GM18951 (cell line): ENCODE measurements around the gene NPHP4.
"Not testable (repeated sequence)": the region's sequence is repeated elsewhere in the genome, so short reads cannot be mapped to it uniquely, and the experiment has no call there.

Source experiments
- POLR2A ChIP-seq: IDR thresholded peaks from 4 replicates; pipeline ENCODE4 v1.6.1; 2011; ENCODE audit warnings: mild to moderate bottlenecking; ENCODE audit not compliant: insufficient read length, insufficient read depth; ENCODE audit errors: extremely low read depth
- in situ Hi-C: fragments of 300-500 bp; cut with MboI; formaldehyde crosslinking; loops from one replicate; pipeline ENCODE4 v1.12.0; 2022; ENCODE audit warnings: low sequenced_read_pairs, mixed read lengths, inconsistent platforms; ENCODE audit not compliant: unreplicated experiment

The NPHP4 gene

DNA sequence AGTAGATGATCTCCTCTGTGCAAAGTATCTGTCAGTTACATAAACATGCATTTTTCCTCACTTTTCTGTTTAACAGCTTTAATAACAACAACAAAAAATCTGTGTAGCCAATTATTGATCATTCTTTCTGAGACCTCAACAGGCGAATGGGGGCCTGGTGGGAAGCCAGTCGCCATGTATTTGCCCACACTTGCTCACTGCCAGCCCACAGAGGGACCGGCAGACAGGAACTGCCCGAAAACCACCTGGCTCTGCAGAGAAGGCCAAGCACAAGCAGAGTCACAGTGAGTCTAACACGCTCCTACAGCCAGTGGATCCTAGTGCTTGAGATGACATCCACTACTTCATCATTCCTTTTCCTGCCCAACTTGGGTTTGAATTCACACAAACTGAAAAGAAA is 56.1 kb downstream of the NPHP4 start:
- TF ChIP-seq POLR2A, result no peak
- in situ Hi-C loops, result no loop called here

DNA sequence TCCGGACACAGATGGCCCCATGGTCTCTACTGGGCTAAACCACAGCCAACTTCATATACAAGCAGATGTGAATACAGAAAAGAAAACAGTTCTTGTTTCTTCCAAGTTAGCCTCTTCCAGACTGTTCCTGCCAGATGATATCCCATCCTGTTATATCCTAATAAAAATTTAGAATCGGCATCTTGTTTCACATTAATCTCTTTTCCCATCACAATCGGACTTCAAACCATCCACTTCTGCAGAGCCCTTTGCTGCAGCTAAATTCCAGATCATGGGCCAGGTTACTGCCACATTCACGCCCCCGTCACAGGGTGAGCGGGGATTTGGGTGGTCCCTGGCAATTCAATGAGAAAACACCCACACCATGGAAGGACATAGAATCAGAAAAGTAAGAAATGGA is 57.2 kb downstream of the NPHP4 start:
- in situ Hi-C loops, result no loop called here
- no peak for TF ChIP-seq POLR2A

DNA sequence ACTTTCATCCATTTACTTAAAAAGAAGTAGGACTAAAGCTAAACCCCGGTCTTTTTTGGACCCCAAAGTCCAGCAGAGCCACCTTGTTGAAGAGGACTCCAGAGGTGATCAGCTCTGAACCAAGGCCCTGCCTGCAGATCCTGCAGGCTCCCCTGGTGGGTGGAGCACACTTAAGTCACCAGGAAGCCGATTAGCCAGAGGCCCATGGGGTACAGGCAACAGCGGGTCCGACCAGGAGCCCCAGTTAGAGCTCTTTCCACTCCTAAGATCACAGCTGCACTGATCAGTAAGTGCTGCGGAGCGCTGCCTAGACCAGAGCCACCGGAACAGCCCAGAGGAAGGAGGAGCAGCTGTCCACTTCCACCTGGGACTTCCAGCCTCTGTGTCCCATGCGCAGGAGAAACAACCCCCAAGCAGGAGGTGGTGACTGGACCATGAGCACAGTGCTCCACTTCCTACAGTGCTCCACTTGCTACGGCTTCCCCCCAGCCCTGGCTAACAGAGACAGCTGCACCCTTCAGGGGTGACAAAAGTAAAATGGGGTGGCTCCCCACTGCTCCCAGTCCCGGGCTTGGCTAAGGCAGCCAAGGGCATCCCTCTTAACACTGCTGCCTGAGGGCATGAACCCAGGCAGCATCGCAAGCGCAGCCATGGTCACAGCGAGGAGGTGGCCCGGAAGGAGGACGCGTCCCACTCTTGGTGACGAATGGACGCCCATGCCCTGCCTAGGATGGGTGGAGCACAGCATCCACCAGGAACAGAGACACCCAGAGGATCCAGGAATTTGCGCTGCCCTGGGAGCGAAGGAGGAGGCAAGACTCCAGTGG is 58.0 kb downstream of the NPHP4 start:
- in situ Hi-C loops, result no loop called here
- TF ChIP-seq POLR2A, result no peak

DNA sequence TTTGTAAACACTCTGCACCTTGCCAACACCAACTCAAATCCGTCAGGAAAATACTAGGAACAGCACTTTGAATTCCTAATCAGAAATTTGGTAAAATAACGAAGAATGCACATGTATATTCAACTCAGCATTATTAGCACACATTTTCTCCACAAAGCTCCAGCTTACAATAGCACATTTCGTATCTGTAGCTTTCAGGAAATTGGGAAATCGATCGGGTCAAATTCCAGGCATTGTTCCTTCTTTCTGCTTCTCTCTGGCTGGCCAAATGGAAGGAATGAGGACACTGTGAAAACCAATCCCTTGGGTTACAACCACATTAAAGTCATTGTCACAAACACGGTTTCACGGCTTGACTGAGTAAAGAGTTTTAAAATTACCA is 58.6 kb downstream of the NPHP4 start:
- no peak for TF ChIP-seq POLR2A
- in situ Hi-C loops, result no loop called here

DNA sequence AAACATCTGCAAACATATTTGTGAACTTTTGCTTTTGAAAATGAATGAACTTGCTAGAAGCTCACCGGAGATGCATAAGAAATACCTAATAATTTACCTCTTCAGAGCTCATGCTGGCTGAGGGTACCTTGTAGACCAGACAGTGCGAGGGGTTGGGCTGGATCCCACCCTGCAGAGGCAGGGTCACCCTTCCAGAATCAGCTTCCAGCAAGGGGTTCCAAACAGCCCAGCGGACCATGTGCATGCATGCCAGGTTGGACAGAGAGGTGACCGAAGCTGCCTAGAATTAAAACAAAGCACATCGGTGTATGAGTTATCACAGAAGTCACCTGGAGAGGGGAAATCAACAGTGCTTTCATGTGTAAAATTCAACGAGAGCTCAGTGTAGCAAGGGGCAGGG is 59.2 kb downstream of the NPHP4 start:
- TF ChIP-seq POLR2A, result no peak
- in situ Hi-C loops, result no loop called here

DNA sequence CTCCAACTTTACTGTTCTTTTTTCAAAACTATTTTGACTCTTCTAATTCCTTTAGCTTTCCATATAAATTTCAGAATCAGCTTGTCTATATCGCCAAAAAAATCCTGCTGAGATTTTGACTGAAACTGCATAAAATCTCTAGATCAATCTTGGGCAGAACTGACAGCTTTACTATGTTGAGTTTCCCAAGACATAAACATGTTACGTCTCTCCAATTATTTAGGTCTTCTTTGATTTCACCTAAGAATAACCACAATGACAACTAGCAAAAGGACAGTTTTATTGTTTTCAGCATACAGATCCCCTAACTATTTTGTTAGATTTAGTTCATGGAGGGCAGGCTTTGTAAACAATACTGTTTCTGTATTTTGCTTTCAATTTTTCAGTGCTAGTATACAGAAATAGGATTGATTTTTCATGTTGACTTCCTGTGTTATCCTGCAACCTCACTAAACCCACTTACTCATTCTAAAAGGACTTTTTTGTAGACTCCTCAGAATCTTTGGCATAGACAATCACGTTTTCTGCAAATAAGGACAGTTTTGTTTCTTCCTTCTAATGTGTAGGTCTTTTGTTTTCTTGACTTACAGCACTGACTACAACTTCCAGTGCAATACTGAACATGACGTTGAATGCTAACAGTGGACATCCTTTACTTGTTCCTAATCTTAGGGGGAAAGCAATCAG is 63.4 kb downstream of the NPHP4 start:
- TF ChIP-seq POLR2A, result no peak
- in situ Hi-C loops, result no loop called here

DNA sequence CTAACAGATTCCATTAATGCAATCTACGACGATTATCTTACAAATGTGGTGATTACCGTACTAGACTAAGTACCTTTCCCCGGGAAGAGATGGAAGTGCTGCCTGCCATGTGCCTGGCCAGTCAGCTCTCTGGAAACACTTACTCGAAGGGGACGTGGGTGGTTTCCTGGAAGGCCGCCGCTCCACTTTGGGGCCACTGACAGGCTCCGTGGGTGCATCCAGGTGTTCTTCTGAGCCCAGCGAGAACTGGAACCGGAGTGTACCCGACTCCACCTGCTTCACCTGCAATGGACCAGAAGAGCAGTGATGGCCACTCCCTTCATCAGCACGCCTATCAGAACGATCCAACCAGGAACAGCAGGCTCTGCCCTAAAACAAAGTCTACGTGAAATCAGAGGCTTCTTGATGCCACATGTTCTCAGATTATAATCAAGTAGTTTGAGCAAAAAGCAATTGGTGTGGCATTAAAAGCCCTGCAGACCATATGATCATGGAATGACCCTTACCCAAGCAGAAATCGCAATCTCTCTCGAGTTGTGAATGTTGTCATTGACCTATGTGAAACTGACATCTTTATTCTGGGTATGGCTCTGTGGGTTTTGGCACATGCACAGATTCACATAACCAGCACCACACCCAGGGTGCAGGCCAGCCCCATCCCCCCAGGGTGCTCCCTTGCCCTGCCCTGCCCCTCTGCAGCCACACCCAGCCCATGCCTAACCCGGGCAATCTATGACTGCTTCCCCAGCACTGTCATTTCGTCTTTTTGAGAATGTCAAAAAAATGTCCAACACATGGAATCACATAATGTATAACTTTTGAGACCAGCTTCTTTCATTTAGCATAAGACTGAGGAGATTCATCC is 64.5 kb downstream of the NPHP4 start:
- TF ChIP-seq POLR2A, result no peak

DNA sequence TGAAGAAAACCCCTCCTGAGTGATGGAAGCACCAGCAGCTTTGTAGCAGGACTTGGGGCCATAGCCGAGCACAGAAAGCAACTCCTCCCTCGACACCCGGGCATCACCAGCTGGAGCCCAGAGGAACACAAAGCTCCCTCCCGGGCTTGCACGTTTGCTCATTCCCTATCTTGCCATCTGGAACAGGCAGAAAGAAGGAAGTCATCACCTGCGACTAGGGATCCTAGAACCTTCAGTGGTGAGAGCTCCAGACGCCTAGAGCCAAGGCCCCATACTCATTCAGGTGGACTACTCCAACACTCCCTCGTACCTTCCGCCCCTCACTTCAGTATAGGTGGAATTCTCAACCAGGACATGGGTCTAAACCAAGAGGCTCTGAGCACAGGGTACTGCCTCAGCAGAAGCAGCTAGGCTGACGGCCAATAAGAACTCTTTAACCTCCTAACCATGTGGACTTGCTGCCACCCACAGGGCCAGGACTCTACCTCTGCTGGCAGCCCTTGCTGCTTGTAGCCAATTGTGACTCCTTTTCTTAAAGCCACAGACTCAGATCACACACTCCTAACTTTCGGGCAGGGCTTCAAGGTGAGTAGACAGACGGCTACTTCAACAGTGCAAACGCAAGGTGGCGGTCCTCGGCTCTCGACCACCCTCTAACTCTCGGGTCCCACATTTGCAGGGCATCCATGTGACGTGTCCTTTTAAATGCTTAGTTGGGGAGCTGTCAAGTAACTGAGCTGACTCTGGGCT is 65.4 kb downstream of the NPHP4 start:
- no peak for TF ChIP-seq POLR2A
- in situ Hi-C loops, result no loop called here

More for the DNA sequence above, 64.5 kb downstream of the NPHP4 start:
- in situ Hi-C loops, result no loop called here

DNA sequence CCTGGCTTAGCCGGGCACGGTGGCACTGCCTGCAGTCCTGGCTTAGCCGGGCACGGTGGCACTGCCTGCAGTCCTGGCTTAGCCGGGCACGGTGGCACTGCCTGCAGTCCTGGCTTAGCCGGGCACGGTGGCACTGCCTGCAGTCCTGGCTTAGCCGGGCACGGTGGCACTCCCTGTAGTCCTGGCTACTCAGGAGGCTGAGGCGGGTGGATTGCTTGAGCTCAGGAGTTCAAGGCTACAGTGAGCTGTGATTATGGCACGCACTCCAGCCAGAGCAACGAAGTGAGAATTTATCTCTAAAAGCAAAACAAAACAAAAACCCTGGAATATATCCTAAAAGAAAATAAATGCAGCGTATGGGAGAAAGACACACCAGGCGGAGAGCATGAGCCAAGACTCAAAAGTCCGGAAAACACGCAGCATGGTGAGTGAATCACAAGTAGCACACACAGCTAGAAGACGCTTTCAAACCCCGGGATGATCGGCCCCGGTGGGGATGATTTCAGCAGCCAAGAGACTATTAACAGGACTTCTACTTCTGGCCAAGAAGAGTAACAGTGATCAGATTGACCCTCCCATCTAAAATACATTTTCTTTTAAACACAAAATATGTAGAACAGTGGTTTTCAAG is 69.4 kb downstream of the NPHP4 start:
- in situ Hi-C loops, result not testable (repeated sequence)

DNA sequence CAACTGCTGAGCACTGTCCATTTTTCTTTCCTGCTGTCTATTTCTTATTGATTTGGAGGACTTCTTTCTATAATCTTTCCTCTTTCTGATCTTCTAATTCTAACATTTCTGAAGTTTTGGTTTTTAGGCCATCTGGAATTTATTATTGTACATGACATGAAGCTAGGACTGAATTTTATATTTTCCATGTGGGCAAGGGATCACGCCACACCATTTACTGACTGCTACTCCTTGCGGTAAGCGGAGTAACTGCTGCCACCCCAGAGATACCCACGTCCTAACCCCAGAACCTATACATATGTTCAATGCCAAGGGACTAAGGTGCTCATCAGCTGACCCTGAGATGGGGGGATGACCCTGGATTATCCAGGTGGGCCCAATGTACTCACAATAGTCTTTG is 70.6 kb downstream of the NPHP4 start:
- TF ChIP-seq POLR2A, result no peak

DNA sequence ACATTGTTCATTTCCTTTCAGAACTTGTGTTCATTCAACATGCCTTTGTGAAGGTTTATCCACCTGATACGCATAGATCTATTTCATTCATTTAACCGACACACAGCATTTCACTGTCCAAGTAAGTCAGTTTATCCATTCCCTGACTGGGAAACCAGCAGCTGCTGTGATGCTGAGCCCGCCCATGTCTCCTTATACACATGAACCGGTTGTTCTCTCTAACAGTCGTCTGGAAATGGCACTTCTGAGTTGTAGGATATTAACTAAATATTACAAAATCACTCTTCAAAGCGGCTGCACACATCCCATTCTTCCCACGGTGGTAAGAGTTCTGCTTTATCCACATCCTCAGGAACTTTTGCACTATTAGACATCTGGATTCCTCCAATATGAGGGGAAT is 71.1 kb downstream of the NPHP4 start:
- in situ Hi-C loops, result no loop called here
- TF ChIP-seq POLR2A, result no peak

More for the DNA sequence above, 70.6 kb downstream of the NPHP4 start:
- in situ Hi-C loops, result no loop called here

DNA sequence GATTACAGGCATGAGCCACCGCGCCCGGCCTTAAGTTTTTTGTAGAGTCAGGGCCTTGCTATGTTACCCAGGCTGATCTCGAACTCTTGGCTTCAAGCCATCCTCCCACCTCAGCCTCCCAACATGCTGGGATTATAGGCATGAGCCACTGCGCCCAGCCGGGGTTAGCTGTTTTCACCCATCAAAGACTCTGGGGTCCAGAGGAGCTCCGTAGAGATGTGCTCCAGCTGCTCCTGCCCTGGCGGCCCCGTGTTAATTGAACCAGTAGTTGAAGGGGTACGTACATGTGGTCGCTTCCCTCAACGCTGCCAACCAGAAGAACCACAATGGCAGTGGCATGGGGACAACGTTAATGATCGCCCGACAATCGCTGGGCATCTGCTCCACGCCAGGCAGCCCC is 72.0 kb downstream of the NPHP4 start:
- TF ChIP-seq POLR2A, result no peak
- in situ Hi-C loops, result no loop called here
